RWPE1 (cell line): ENCODE results near the gene RCL1.

Experiments used
- CTCF ChIA-PET: fragments of 350-600 bp; sonication (Branson Sonifier 250); formaldehyde crosslinking; extraction: SDS; loops from one replicate; lab custom pipeline; 2021; lab: Yijun Ruan, JAX
- POLR2A ChIA-PET: fragments of 400-600 bp; formaldehyde crosslinking; extraction: SDS; loops from one replicate; lab custom pipeline; 2020; ENCODE audit warnings: antibody characterized with exemption; ENCODE audit not compliant: low non-redundant PET; lab: Yijun Ruan, JAX
- DNase-seq: peaks from one replicate; pipeline ENCODE4 v3.0.0; 2012; ENCODE audit warnings: low spot score
- H3K27ac ChIP-seq: fragments of 450-650 bp; 2 replicates; pipeline ENCODE4 v1.5.1; 2017
- TF ChIP-seq, protein P1 (sequence below): fragments of 450-650 bp; conservative IDR thresholded peaks from 2 replicates; pipeline ENCODE4 v1.5.1; 2017; ENCODE audit warnings: low read depth, mild to moderate bottlenecking

The RCL1 gene

DNA sequence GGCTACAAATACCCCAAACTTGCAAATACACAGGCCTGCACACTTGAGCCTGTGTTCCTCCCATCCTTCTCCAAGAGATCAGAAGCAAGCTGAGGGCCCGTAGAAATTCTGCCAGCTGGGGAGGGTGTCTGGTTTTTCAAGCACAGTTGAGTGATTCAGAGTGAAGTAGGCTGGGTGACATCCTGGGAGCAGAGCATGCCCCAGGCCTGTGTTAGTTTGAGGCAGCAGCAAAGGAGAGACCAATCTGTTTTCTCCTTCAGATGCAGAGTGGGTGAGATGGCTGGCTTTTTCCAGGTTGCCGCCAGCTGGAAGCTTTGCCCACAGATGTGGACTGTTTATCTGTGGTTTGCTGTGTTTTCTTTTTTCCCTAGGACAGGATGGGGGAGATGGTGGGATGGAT, 63.1 kb downstream of the RCL1 start:
- no peak for DNase-seq
- H3K27ac ChIP-seq, result no peak overlapping the region
- TF ChIP-seq, protein P1, sequence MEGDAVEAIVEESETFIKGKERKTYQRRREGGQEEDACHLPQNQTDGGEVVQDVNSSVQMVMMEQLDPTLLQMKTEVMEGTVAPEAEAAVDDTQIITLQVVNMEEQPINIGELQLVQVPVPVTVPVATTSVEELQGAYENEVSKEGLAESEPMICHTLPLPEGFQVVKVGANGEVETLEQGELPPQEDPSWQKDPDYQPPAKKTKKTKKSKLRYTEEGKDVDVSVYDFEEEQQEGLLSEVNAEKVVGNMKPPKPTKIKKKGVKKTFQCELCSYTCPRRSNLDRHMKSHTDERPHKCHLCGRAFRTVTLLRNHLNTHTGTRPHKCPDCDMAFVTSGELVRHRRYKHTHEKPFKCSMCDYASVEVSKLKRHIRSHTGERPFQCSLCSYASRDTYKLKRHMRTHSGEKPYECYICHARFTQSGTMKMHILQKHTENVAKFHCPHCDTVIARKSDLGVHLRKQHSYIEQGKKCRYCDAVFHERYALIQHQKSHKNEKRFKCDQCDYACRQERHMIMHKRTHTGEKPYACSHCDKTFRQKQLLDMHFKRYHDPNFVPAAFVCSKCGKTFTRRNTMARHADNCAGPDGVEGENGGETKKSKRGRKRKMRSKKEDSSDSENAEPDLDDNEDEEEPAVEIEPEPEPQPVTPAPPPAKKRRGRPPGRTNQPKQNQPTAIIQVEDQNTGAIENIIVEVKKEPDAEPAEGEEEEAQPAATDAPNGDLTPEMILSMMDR, result no peak
- CTCF ChIA-PET, result interaction anchor here (0.5 kb wide), 1 partner anchor 120 kb away, joined by 3 read pairs; no protein-coding TSS in a partner anchor
- POLR2A ChIA-PET, result no interaction called here

DNA sequence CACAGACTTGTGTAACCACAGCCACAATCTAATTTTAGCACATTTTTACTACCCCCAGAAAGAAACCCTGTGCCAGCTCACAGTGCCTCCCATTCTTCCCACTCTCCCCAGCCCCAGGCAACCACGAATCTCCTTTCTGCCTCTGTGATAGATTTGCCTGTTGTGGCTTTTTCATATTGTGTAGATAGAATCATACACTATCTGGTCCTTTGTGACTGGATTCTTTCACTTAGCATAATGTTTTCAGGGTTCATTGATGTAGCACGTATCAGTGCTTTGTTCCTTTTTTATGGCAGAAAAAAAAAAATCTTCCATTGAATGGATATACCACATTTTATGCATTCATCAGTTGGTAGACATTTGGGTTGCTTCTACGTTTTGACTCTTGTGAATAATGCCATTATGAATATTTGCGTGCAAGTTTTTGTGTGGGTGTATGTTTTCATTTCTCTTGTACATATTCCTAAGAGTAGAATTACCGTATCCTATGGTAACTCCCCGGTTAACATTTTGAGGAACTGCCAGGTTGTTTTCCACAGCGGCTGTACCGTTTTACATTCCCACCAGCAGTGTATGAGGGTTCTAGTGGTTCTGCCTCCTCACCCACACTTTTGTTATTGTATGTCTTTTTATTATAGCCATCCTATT, 64.5 kb downstream of the RCL1 start:
- POLR2A ChIA-PET, result no interaction called here
- TF ChIP-seq, protein P1, result no peak
- DNase-seq, result no peak
- CTCF ChIA-PET, result no interaction called here
- H3K27ac ChIP-seq, result no peak overlapping the region

DNA sequence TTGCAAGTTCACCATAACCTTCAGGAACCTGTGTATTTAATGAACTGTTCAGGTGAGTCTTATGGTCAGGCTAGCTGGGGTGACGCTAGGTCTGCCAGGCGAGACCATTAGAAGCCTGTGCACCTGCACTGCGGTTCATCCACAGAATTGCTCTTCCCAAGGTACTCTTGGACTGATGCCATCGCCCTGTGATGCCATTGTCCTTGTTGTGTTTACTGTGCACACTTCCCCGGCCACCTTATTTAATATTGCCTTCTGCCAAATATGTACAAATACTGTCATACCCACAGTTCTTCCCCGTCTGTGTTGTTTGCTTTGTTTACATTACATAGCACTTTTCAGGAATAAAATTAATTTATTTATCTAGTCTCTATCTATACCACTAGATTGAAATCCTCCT, 66.3 kb downstream of the RCL1 start:
- H3K27ac ChIP-seq, result no peak overlapping the region
- POLR2A ChIA-PET, result no interaction called here
- TF ChIP-seq, protein P1, result no peak
- CTCF ChIA-PET, result interaction anchor here (1.6 kb wide), 1 partner anchor 96 kb away, joined by 5 read pairs; no protein-coding TSS in a partner anchor
- DNase-seq, result no peak

DNA sequence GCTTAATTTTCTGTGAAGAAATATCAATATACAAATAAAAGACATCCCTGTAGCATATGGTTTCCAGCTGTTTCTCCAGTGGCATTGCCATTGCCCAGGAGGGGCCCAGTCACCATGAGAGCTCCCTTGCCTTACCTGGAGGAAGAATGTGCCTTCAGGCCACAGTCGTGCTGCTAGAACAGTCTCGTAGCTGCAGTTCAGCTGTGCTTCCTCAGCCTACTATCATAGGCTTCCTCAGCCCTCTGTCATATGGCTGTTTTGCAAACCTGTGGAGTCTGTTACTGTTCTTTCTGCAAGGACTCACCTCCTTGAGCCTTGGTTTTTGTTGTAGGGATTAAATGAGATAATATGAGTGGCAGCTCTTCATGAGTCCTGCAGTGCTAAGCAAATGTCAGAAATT, 67.6 kb downstream of the RCL1 start:
- ChIA-PET POLR2A (no interaction called here), CTCF (interaction anchor here (1.0 to 1.6 kb wide), 2 partner anchors 9 to 97 kb away, joined by 5 read pairs; no protein-coding TSS in a partner anchor)
- no peak for DNase-seq
- H3K27ac ChIP-seq, result no peak overlapping the region
- TF ChIP-seq, protein P1, result no peak

DNA sequence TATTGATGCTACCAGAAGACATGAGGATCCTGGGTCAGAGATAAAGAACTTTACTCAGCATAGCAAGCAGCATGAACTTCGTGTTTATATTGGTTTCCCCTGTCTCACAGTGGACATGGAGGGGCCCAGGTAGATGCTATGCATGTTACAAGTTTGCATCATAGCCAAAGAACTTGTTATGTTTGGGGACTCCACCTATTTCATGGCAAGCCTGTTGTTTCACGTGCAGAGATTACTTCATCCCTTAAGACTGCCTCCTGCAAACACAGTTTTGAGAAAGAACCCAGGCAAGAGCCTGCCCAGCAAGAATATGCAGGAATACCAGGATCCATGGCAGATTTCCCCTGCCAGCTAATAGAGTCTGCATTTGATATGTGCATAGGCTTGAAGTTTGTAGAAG, 68.4 kb downstream of the RCL1 start:
- CTCF ChIA-PET, result no interaction called here
- POLR2A ChIA-PET, result no interaction called here
- TF ChIP-seq, protein P1, result no peak
- no peak for DNase-seq
- H3K27ac ChIP-seq, result no peak overlapping the region

DNA sequence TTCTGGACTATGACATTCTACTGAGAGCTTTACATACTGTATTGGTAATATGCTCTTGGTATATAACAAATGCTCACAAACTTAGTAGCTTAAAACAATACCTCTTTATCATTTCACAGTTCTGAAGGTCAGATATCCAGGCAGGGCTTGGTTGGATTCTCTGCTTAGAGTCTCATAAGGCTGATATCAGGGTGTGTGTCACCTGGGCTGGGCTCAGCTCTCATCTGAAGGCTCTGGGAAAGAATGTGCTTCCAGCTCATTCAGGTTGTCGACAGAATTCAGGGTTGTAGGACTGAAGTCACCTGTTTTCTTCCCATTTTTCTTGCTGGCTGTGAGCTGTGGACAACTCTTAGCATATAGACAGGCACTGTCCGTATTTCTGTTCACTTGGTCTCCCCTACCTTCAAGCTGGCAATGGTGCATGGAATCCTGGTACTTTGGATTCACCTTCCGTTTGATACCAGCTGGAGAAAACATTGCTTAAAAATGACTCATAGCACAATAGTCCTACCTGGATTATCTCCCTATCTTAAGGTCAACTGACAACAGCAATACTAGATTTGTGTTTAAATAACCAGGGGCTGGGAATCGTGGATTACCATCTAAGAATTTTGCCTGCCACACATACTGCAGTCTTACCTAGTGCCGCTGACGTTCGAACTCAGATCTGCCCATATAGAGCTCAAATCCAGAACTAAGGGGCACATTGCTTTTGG, 69.2 kb downstream of the RCL1 start:
- ChIA-PET CTCF (no interaction called here), POLR2A (no interaction called here)
- peak; percentile 4 for DNase-seq
- TF ChIP-seq, protein P1, result no peak
- H3K27ac ChIP-seq, result no peak overlapping the region
